Measurements from ENCODE around the gene CRYBG2.
"Not testable (repeated sequence)": the region's sequence is repeated elsewhere in the genome, so short reads cannot be mapped to it uniquely, and the experiment has no call there.

CRYBG2 gene

GRCh38 chr1:26300578-26301275, 53.2 kb downstream of the CRYBG2 start:
- Histone ChIP-seq H3K9me3 (ENCODE audit: control insufficient read depth in 2 of 2, low read length in 2 of 2) (no peaks in the 10 kb centered on the region), H3K36me3 (ENCODE audit: control insufficient read depth in 2 of 2, insufficient read depth in 2 of 2, low read length in 2 of 2) (no peaks in the 10 kb centered on the region), H3K27ac (ENCODE audit: low read length) (no peak overlapping the region), H3K4me3 (ENCODE audit: low read length in 2 of 2) (no peak overlapping the region), H3K9ac (ENCODE audit: low read length in 2 of 2) (no peak overlapping the region), H3K27me3 (ENCODE audit: control insufficient read depth in 1 of 2, insufficient read depth in 2 of 2, low read length in 2 of 2) (no peaks in the 10 kb centered on the region), H3K4me1 (ENCODE audit: control insufficient read depth, insufficient read depth, low read length) (peaks cover 3% of the 10 kb centered on the region)

- H3K4me1 ChIP-seq (ENCODE audit: control insufficient read depth, insufficient read depth, low read length) = no peaks in the 10 kb centered on the region
- H3K9ac ChIP-seq (ENCODE audit: low read length in 2 of 2) = no peak overlapping the region
- no peaks in the 10 kb centered on the region for H3K36me3 ChIP-seq (ENCODE audit: control insufficient read depth in 2 of 2, insufficient read depth in 2 of 2, low read length in 2 of 2)
- H3K27me3 ChIP-seq (ENCODE audit: control insufficient read depth in 1 of 2, insufficient read depth in 2 of 2, low read length in 2 of 2) = no peaks in the 10 kb centered on the region
- H3K9me3 ChIP-seq (ENCODE audit: control insufficient read depth in 2 of 2, low read length in 2 of 2) = no peaks in the 10 kb centered on the region
- no peak overlapping the region for H3K27ac ChIP-seq (ENCODE audit: low read length)
- no peak overlapping the region for H3K4me3 ChIP-seq (ENCODE audit: low read length in 2 of 2)
These were observed 56.2 kb downstream of the CRYBG2 start for GRCh38 chr1:26297791-26298124.

- H3K4me1 ChIP-seq (ENCODE audit: control insufficient read depth, insufficient read depth, low read length) = no peaks in the 10 kb centered on the region
- no peak overlapping the region for H3K9ac ChIP-seq (ENCODE audit: low read length in 2 of 2)
- no peaks in the 10 kb centered on the region for H3K36me3 ChIP-seq (ENCODE audit: control insufficient read depth in 2 of 2, insufficient read depth in 2 of 2, low read length in 2 of 2)
- no peaks in the 10 kb centered on the region for H3K27me3 ChIP-seq (ENCODE audit: control insufficient read depth in 1 of 2, insufficient read depth in 2 of 2, low read length in 2 of 2)
- H3K9me3 ChIP-seq (ENCODE audit: control insufficient read depth in 2 of 2, low read length in 2 of 2) = no peaks in the 10 kb centered on the region
- H3K4me3 ChIP-seq (ENCODE audit: low read length in 2 of 2) = no peak overlapping the region
- no peak overlapping the region for H3K27ac ChIP-seq (ENCODE audit: low read length)
These were observed 56.7 kb downstream of the CRYBG2 start for GRCh38 chr1:26297057-26297790.

- H3K9me3 ChIP-seq (ENCODE audit: control insufficient read depth in 2 of 2, low read length in 2 of 2) = no peaks in the 10 kb centered on the region
- no peaks in the 10 kb centered on the region for H3K4me1 ChIP-seq (ENCODE audit: control insufficient read depth, insufficient read depth, low read length)
- H3K36me3 ChIP-seq (ENCODE audit: control insufficient read depth in 2 of 2, insufficient read depth in 2 of 2, low read length in 2 of 2) = no peaks in the 10 kb centered on the region
- H3K27me3 ChIP-seq (ENCODE audit: control insufficient read depth in 1 of 2, insufficient read depth in 2 of 2, low read length in 2 of 2) = no peaks in the 10 kb centered on the region
- H3K4me3 ChIP-seq (ENCODE audit: low read length in 2 of 2) = no peak overlapping the region
- H3K9ac ChIP-seq (ENCODE audit: low read length in 2 of 2) = no peak overlapping the region
- no peak overlapping the region for H3K27ac ChIP-seq (ENCODE audit: low read length)
These were observed 57.4 kb downstream of the CRYBG2 start for GRCh38 chr1:26296340-26297056.

GRCh38 chr1:26295194-26296138, 58.5 kb downstream of the CRYBG2 start:
- Histone ChIP-seq H3K4me3 (ENCODE audit: low read length in 2 of 2) (no peak overlapping the region), H3K27me3 (ENCODE audit: control insufficient read depth in 1 of 2, insufficient read depth in 2 of 2, low read length in 2 of 2) (no peaks in the 10 kb centered on the region), H3K9me3 (ENCODE audit: control insufficient read depth in 2 of 2, low read length in 2 of 2) (no peaks in the 10 kb centered on the region), H3K4me1 (ENCODE audit: control insufficient read depth, insufficient read depth, low read length) (no peaks in the 10 kb centered on the region), H3K36me3 (ENCODE audit: control insufficient read depth in 2 of 2, insufficient read depth in 2 of 2, low read length in 2 of 2) (no peaks in the 10 kb centered on the region), H3K9ac (ENCODE audit: low read length in 2 of 2) (no peak overlapping the region), H3K27ac (ENCODE audit: low read length) (no peak overlapping the region)

- H3K4me3 ChIP-seq (ENCODE audit: low read length in 2 of 2) = no peak overlapping the region
- H3K36me3 ChIP-seq (ENCODE audit: control insufficient read depth in 2 of 2, insufficient read depth in 2 of 2, low read length in 2 of 2) = no peaks in the 10 kb centered on the region
- no peaks in the 10 kb centered on the region for H3K27me3 ChIP-seq (ENCODE audit: control insufficient read depth in 1 of 2, insufficient read depth in 2 of 2, low read length in 2 of 2)
- H3K27ac ChIP-seq (ENCODE audit: low read length) = no peak overlapping the region
- peaks cover 5% of the 10 kb centered on the region for H3K4me1 ChIP-seq (ENCODE audit: control insufficient read depth, insufficient read depth, low read length)
- H3K9ac ChIP-seq (ENCODE audit: low read length in 2 of 2) = no peak overlapping the region
- no peaks in the 10 kb centered on the region for H3K9me3 ChIP-seq (ENCODE audit: control insufficient read depth in 2 of 2, low read length in 2 of 2)
These were observed 59.9 kb downstream of the CRYBG2 start for GRCh38 chr1:26293911-26294463.

- H3K9me3 ChIP-seq (ENCODE audit: control insufficient read depth in 2 of 2, low read length in 2 of 2); H3K4me3 ChIP-seq (ENCODE audit: low read length in 2 of 2); H3K27me3 ChIP-seq (ENCODE audit: control insufficient read depth in 1 of 2, insufficient read depth in 2 of 2, low read length in 2 of 2); H3K9ac ChIP-seq (ENCODE audit: low read length in 2 of 2); H3K4me1 ChIP-seq (ENCODE audit: control insufficient read depth, insufficient read depth, low read length); H3K27ac ChIP-seq (ENCODE audit: low read length); H3K36me3 ChIP-seq (ENCODE audit: control insufficient read depth in 2 of 2, insufficient read depth in 2 of 2, low read length in 2 of 2): not testable (repeated sequence)
These were observed 61.2 kb downstream of the CRYBG2 start for GRCh38 chr1:26292735-26293134.

GRCh38 chr1:26291939-26292338, 62.0 kb downstream of the CRYBG2 start:
- Histone ChIP-seq H3K27ac (ENCODE audit: low read length) (no peak overlapping the region), H3K9ac (ENCODE audit: low read length in 2 of 2) (no peak overlapping the region), H3K9me3 (ENCODE audit: control insufficient read depth in 2 of 2, low read length in 2 of 2) (no peaks in the 10 kb centered on the region), H3K4me1 (ENCODE audit: control insufficient read depth, insufficient read depth, low read length) (peaks cover 8% of the 10 kb centered on the region), H3K4me3 (ENCODE audit: low read length in 2 of 2) (no peak overlapping the region), H3K36me3 (ENCODE audit: control insufficient read depth in 2 of 2, insufficient read depth in 2 of 2, low read length in 2 of 2) (no peaks in the 10 kb centered on the region), H3K27me3 (ENCODE audit: control insufficient read depth in 1 of 2, insufficient read depth in 2 of 2, low read length in 2 of 2) (no peaks in the 10 kb centered on the region)

- no peaks in the 10 kb centered on the region for H3K36me3 ChIP-seq (ENCODE audit: control insufficient read depth in 2 of 2, insufficient read depth in 2 of 2, low read length in 2 of 2)
- H3K27ac ChIP-seq (ENCODE audit: low read length) = no peak overlapping the region
- no peaks in the 10 kb centered on the region for H3K27me3 ChIP-seq (ENCODE audit: control insufficient read depth in 1 of 2, insufficient read depth in 2 of 2, low read length in 2 of 2)
- no peaks in the 10 kb centered on the region for H3K9me3 ChIP-seq (ENCODE audit: control insufficient read depth in 2 of 2, low read length in 2 of 2)
- H3K9ac ChIP-seq (ENCODE audit: low read length in 2 of 2) = no peak overlapping the region
- peaks cover 9% of the 10 kb centered on the region for H3K4me1 ChIP-seq (ENCODE audit: control insufficient read depth, insufficient read depth, low read length)
- H3K4me3 ChIP-seq (ENCODE audit: low read length in 2 of 2) = no peak overlapping the region
These were observed 62.5 kb downstream of the CRYBG2 start for GRCh38 chr1:26291433-26291832.

- H3K4me1 ChIP-seq (ENCODE audit: control insufficient read depth, insufficient read depth, low read length) = peaks cover 12% of the 10 kb centered on the region
- no peaks in the 10 kb centered on the region for H3K36me3 ChIP-seq (ENCODE audit: control insufficient read depth in 2 of 2, insufficient read depth in 2 of 2, low read length in 2 of 2)
- H3K9ac ChIP-seq (ENCODE audit: low read length in 2 of 2) = no peak overlapping the region
- no peak overlapping the region for H3K4me3 ChIP-seq (ENCODE audit: low read length in 2 of 2)
- no peaks in the 10 kb centered on the region for H3K27me3 ChIP-seq (ENCODE audit: control insufficient read depth in 1 of 2, insufficient read depth in 2 of 2, low read length in 2 of 2)
- H3K9me3 ChIP-seq (ENCODE audit: control insufficient read depth in 2 of 2, low read length in 2 of 2) = no peaks in the 10 kb centered on the region
- H3K27ac ChIP-seq (ENCODE audit: low read length) = no peak overlapping the region
These were observed 63.1 kb downstream of the CRYBG2 start for GRCh38 chr1:26290882-26291261.
